Adipocyte (in vitro differentiated cells): ENCODE results near the gene LEKR1.
A peak's percentile ranks its signal among the peaks of the same experiment; 100 is the strongest.
"Not testable (repeated sequence)": the region's sequence is repeated elsewhere in the genome, so short reads cannot be mapped to it uniquely, and the experiment has no call there.

Experiments
- DNase-seq: peaks from one replicate; pipeline ENCODE4 v3.0.0-alpha.2; 2015; ENCODE audit warnings: low read depth
- H3K27me3 ChIP-seq: replicated peaks from 2 replicates; pipeline ENCODE4 v1.7.0; 2013; ENCODE audit warnings: mild to moderate bottlenecking, low read length, moderate library complexity; ENCODE audit not compliant: control insufficient read depth, insufficient read depth
- H3K36me3 ChIP-seq: 2 replicates; pipeline ENCODE4 v1.7.0; 2013; ENCODE audit warnings: low read length, mild to moderate bottlenecking, moderate library complexity; ENCODE audit not compliant: control insufficient read depth, insufficient read depth, severe bottlenecking
- H3K4me1 ChIP-seq: 2 replicates; pipeline ENCODE4 v1.7.0; 2013; ENCODE audit warnings: mild to moderate bottlenecking, low read length, moderate library complexity; ENCODE audit not compliant: control insufficient read depth, insufficient read depth
- H3K4me3 ChIP-seq: 2 replicates; pipeline ENCODE4 v1.7.0; 2013; ENCODE audit warnings: mild to moderate bottlenecking, low read length, moderate library complexity
- H3K9ac ChIP-seq: 2 replicates; pipeline ENCODE4 v1.7.0; 2013; ENCODE audit warnings: mild to moderate bottlenecking, low read length, moderate library complexity
- H3K9me3 ChIP-seq: 2 replicates; pipeline ENCODE4 v1.7.0; 2013; ENCODE audit warnings: mild to moderate bottlenecking, low read length, moderate library complexity; ENCODE audit not compliant: control insufficient read depth

LEKR1 gene

DNA sequence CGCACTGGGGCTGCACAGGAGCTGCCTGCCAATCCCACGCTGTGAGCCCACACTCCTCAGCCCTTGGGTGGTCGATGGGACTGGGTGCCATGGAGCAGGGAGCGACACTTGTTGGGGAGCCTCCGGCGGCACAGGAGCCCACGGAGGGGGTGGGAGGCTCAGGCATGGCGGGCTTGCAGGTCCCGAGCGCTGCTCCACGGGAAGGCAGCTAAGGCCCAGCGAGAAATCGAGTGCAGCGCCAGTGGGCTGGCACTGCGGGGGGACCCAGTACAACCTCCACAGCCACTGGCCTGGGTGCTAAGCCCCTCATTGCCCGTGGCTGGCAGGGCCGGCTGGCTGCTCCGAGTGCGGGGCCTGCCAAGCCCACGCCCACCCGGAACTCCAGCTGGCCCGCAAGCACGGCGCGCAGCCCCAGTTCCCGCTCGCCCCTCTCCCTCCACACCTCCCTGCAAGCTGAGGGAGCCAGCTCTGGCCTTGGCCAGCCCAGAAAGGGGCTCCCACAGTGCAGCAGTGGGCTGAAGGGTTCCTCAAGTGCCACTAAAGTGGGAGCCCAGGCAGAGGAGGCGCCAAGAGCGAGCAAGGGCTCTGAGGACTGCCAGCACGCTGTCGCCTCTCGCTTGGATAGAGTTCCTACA, 3.4 kb upstream of the LEKR1 start:
- H3K36me3 ChIP-seq, H3K27me3 ChIP-seq, DNase-seq, H3K4me3 ChIP-seq, H3K9ac ChIP-seq, H3K9me3 ChIP-seq: not testable (repeated sequence)
- H3K4me1 ChIP-seq, result peaks cover 19% of the 10 kb centered on the region

- Histone ChIP-seq H3K9ac (peak overlapping the region; percentile 90), H3K36me3 (no peaks in the 10 kb centered on the region), H3K27me3 (no peaks in the 10 kb centered on the region), H3K4me1 (peaks cover 5% of the 10 kb centered on the region), H3K9me3 (no peaks in the 10 kb centered on the region), H3K4me3 (peak overlapping the region; percentile 92)
- no peak for DNase-seq
Observed at GRCh38 chr3:156825795-156826143, 384 bp upstream of the LEKR1 start.

DNA sequence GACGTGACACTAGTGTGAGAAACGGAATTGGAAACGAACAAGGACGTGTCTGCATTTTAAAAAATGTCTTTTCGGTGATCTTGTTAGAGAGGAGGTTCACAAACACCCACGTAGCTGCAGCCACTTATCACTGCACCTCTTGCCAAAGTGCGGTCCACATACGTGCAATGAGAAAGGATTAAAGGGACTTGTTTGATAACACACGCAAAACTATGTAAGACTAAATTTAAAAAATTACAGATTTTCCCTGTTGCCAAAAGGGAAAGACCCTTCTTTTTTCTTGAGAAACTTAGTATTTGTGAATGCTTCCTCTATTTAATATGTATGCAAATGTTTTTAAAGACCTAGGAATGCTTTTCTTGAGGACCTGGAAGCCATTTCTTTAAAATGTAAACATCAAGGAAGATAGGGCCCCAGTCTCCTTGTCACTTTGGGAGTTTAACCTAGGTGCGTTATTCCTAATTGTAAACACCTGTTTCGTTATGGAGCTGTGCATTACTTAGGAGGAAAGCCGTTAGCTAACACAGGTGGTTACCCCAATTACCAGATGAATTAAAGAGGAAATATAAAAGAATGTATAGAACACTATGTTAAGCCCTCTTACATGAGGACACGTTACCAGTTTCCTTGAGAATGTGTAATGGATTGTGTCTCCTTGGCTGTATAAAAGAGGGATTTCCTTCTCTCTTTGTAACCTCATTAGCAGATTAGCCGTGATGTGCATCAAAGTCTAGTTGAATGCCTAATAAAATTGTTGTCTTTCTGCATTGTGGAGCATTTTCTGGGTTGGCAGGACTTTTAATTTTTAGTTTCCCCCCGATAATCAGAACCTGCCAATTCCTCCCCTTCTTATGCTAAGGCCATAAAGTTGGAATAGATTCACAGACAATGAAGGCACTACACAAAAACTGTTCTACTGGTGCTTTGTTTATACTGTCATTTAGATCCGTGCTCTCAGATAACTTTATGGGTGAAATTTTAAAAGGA, 1.0 kb downstream of the LEKR1 start:
- Histone ChIP-seq H3K36me3 (no peaks in the 10 kb centered on the region), H3K9ac (peak overlapping the region; percentile 90), H3K9me3 (no peaks in the 10 kb centered on the region), H3K27me3 (no peaks in the 10 kb centered on the region), H3K4me1 (peaks cover 5% of the 10 kb centered on the region), H3K4me3 (peak overlapping the region; percentile 92)
- no peak for DNase-seq

DNA sequence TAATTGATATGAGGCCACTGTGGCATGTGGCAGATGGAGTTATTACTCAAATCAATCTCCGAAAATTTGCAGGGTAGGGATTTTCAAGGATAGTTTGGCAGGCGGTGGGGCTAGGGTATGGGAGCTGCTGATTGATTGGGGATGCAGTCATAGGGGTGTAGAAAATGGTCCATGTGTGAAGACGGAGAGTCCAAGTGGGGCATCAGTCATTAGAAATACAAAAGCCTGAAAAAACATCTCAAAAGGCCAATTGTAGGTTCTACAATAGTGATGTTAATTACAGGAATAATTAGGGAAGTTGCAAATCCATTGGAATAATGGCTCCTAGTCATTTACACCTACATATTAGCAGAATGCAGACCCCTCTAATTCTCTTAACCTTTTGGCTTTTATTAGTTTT, 4.9 kb downstream of the LEKR1 start:
- Histone ChIP-seq H3K27me3 (no peaks in the 10 kb centered on the region), H3K4me1 (no peaks in the 10 kb centered on the region), H3K36me3 (no peaks in the 10 kb centered on the region), H3K4me3 (no peak overlapping the region), H3K9me3 (no peaks in the 10 kb centered on the region), H3K9ac (no peak overlapping the region)
- no peak for DNase-seq

GRCh38 chr3:156834435-156834834, 8.3 kb downstream of the LEKR1 start:
- Histone ChIP-seq H3K9me3 (no peaks in the 10 kb centered on the region), H3K4me3 (no peak overlapping the region), H3K9ac (no peak overlapping the region), H3K4me1 (no peaks in the 10 kb centered on the region), H3K27me3 (no peaks in the 10 kb centered on the region), H3K36me3 (no peaks in the 10 kb centered on the region)
- DNase-seq, result no peak

GRCh38 chr3:156834962-156835535, 8.9 kb downstream of the LEKR1 start:
- no peaks in the 10 kb centered on the region for H3K36me3 ChIP-seq
- H3K27me3 ChIP-seq, result no peaks in the 10 kb centered on the region
- DNase-seq, result no peak
- no peaks in the 10 kb centered on the region for H3K9me3 ChIP-seq
- no peak overlapping the region for H3K4me3 ChIP-seq
- H3K9ac ChIP-seq, result no peak overlapping the region
- H3K4me1 ChIP-seq, result no peaks in the 10 kb centered on the region

- Histone ChIP-seq H3K27me3 (no peaks in the 10 kb centered on the region), H3K4me3 (no peak overlapping the region), H3K36me3 (no peaks in the 10 kb centered on the region), H3K9me3 (no peaks in the 10 kb centered on the region), H3K9ac (no peak overlapping the region), H3K4me1 (no peaks in the 10 kb centered on the region)
- no peak for DNase-seq
Observed at GRCh38 chr3:156836701-156837100, 10.5 kb downstream of the LEKR1 start.

GRCh38 chr3:156837115-156837514, 11.0 kb downstream of the LEKR1 start:
- Histone ChIP-seq H3K4me3 (no peak overlapping the region), H3K4me1 (no peaks in the 10 kb centered on the region), H3K27me3 (no peaks in the 10 kb centered on the region), H3K9ac (no peak overlapping the region), H3K9me3 (no peaks in the 10 kb centered on the region), H3K36me3 (no peaks in the 10 kb centered on the region)
- DNase-seq, result peak; percentile 27

GRCh38 chr3:156838035-156838434, 11.9 kb downstream of the LEKR1 start:
- no peaks in the 10 kb centered on the region for H3K27me3 ChIP-seq
- peaks cover 5% of the 10 kb centered on the region for H3K4me1 ChIP-seq
- no peaks in the 10 kb centered on the region for H3K9me3 ChIP-seq
- DNase-seq, result no peak
- no peak overlapping the region for H3K4me3 ChIP-seq
- H3K9ac ChIP-seq, result no peak overlapping the region
- H3K36me3 ChIP-seq, result no peaks in the 10 kb centered on the region

GRCh38 chr3:156840826-156841689, 14.9 kb downstream of the LEKR1 start:
- Histone ChIP-seq H3K9me3 (no peaks in the 10 kb centered on the region), H3K4me1 (peaks cover 14% of the 10 kb centered on the region), H3K4me3 (no peak overlapping the region), H3K36me3 (no peaks in the 10 kb centered on the region), H3K9ac (no peak overlapping the region), H3K27me3 (no peaks in the 10 kb centered on the region)
- no peak for DNase-seq
